Fibroblast of lung (primary cell): ENCODE measurements around the gene SUFU. TPM values are rescaled to one million over a fixed set of nuclear protein-coding genes. Genes with fewer than 3 reads are reported as not detected.

Source experiments
- DNase-seq, 2 donors: peaks; one replicate each; pipeline versions ENCODE4 v3.0.0 to v3.0.0-alpha.2; 2010; ENCODE audit warnings: low read depth in 2 of 2
- H2AFZ ChIP-seq: 2 replicates; pipeline ENCODE4 v1.5.1; 2012; ENCODE audit warnings: low read length, control low read depth, inconsistent platforms
- H3K27ac ChIP-seq: 2 replicates; pipeline ENCODE4 v1.5.1; 2011; ENCODE audit warnings: low read length, control low read depth; ENCODE audit not compliant: insufficient read depth
- H3K27me3 ChIP-seq: 2 replicates; pipeline ENCODE4 v1.5.1; 2011; ENCODE audit warnings: mild to moderate bottlenecking, low read length; ENCODE audit not compliant: control insufficient read depth, insufficient read depth
- H3K36me3 ChIP-seq: 2 replicates; pipeline ENCODE4 v1.5.1; 2011; ENCODE audit warnings: low read length; ENCODE audit not compliant: control insufficient read depth, insufficient read depth
- H3K4me1 ChIP-seq: 2 replicates; pipeline ENCODE4 v1.5.1; 2011; ENCODE audit warnings: low read length; ENCODE audit not compliant: control insufficient read depth, insufficient read depth; ENCODE audit errors: extremely low read depth
- H3K4me2 ChIP-seq: 2 replicates; pipeline ENCODE4 v1.5.1; 2011; ENCODE audit warnings: low read length, control low read depth; ENCODE audit not compliant: insufficient read depth; ENCODE audit errors: extremely low read depth
- H3K4me3 ChIP-seq, 4 experiments: fragments of 200-600 bp in 1 of 4; sonication (generic) in 1 of 4; replicated peaks in 1 of 4; 2 replicates each; pipeline ENCODE4 v1.5.1; 2011 to 2016; ENCODE audit warnings: low read length in 4 of 4, low read depth in 3 of 4, mild to moderate bottlenecking in 3 of 4, control low read depth in 2 of 4, inconsistent platforms in 1 of 4, mixed read lengths in 1 of 4; ENCODE audit not compliant: insufficient read depth in 1 of 4; ENCODE audit errors: control extremely low read depth in 1 of 4
- H3K79me2 ChIP-seq: 2 replicates; pipeline ENCODE4 v1.5.1; 2012; ENCODE audit warnings: mild to moderate bottlenecking, low read length, inconsistent platforms; ENCODE audit not compliant: control insufficient read depth, insufficient read depth
- H3K9ac ChIP-seq: 2 replicates; pipeline ENCODE4 v1.5.1; 2011; ENCODE audit warnings: mild to moderate bottlenecking, low read length, control low read depth; ENCODE audit not compliant: insufficient read depth
- H3K9me3 ChIP-seq: 2 replicates; pipeline ENCODE4 v1.5.1; 2012; ENCODE audit warnings: low read depth, low read length; ENCODE audit not compliant: control insufficient read depth, insufficient read depth
- H4K20me1 ChIP-seq: 2 replicates; pipeline ENCODE4 v1.5.1; 2011; ENCODE audit warnings: low read length; ENCODE audit not compliant: control insufficient read depth, insufficient read depth; ENCODE audit errors: extremely low read depth
- CTCF ChIP-seq, 2 donors: IDR thresholded peaks in 1 of 2; conservative IDR thresholded peaks in 1 of 2; 1 replicate in 1 of 2; 2 replicates in 1 of 2; pipeline ENCODE4 v1.5.1; 2011 to 2012; ENCODE audit warnings: low read length in 2 of 2, control low read depth in 1 of 2, inconsistent platforms in 1 of 2, low read depth in 1 of 2, mild to moderate bottlenecking in 1 of 2
- EZH2 ChIP-seq: IDR thresholded peaks from 2 replicates; pipeline ENCODE4 v1.5.1; 2012; ENCODE audit warnings: low read length, control low read depth, mild to moderate bottlenecking; ENCODE audit errors: missing control alignments
- polyA plus RNA-seq, 2 donors: library from polyadenylated mRNA; depleted of rRNA in 1 of 2; stranded (reverse) in 1 of 2; unstranded in 1 of 2; fragments of >200 nt; gene quantifications; 2 replicates each; pipeline ENCODE4 v1.2.1, GENCODE V29; 2011 to 2012; ENCODE audit warnings: missing spikeins in 1 of 2
- total RNA-seq: library from RNA; depleted of rRNA; stranded (reverse); fragments of >200 nt; gene quantifications from 2 replicates; pipeline ENCODE4 v1.2.1, GENCODE V29; 2014

Gene SUFU
- total and polyA plus RNA-seq, 2 donors (not counting 1 experiment from before 2014, with no cell fraction given), result 4.3 to 5.6 TPM

DNA sequence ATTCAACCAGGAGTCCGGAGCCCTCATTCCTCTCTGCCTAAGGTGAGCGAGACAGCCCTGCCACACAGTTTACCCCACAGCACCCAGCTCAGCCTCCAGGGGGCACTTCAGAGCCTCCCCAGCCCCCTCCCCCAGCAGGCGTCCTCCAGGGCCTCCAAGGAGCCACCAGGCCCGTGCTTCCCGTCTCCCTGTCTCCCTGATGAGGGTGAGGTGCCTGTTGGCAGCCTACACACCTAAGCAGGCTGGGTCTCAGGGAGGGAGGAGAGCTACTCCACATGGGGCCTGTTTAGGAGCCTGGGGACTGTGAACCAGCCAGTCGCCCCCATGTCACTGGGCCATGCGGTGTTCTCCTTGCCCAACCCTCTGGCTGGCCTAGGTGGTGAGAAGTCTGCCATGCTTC, 111.6 kb downstream of the SUFU start:
- DNase-seq, result no peak

GRCh38 chr10:102616066-102616770, 112.4 kb downstream of the SUFU start:
- H3K4me2 ChIP-seq, result no peak overlapping the region
- peak in 1 of 2 donors; percentile 71 for DNase-seq
- no peak for TF ChIP-seq EZH2
- TF ChIP-seq CTCF (conservative IDR thresholded peaks at IDR 0.05 in 1 of 2, IDR thresholded peaks at IDR 0.05 in 1 of 2; ENCODE audit: low read depth in 1 of 2, low read length in 2 of 2), result no peak
- H2AFZ ChIP-seq, result no peak overlapping the region
- H3K9ac ChIP-seq, result no peak overlapping the region
- H3K4me3 ChIP-seq, result no peak overlapping the region
- no peaks in the 10 kb centered on the region for H4K20me1 ChIP-seq
- H3K27me3 ChIP-seq, result no peaks in the 10 kb centered on the region
- H3K4me1 ChIP-seq, result peaks cover 20% of the 10 kb centered on the region
- peaks cover 8% of the 10 kb centered on the region for H3K36me3 ChIP-seq
- no peaks in the 10 kb centered on the region for H3K79me2 ChIP-seq
- H3K27ac ChIP-seq, result no peak overlapping the region
- H3K9me3 ChIP-seq, result no peaks in the 10 kb centered on the region

More for the DNA sequence above, 111.6 kb downstream of the SUFU start:
- H3K27me3 ChIP-seq, result no peaks in the 10 kb centered on the region
- H3K9ac ChIP-seq, result no peak overlapping the region
- no peaks in the 10 kb centered on the region for H3K79me2 ChIP-seq
- no peak overlapping the region for H3K4me3 ChIP-seq
- no peak overlapping the region for H2AFZ ChIP-seq
- peaks cover 21% of the 10 kb centered on the region for H3K4me1 ChIP-seq
- H3K36me3 ChIP-seq, result peaks cover 8% of the 10 kb centered on the region
- peak; percentile 20 to 44 for TF ChIP-seq CTCF (conservative IDR thresholded peaks at IDR 0.05 in 1 of 2, IDR thresholded peaks at IDR 0.05 in 1 of 2; ENCODE audit: low read depth in 1 of 2, low read length in 2 of 2)
- no peak for TF ChIP-seq EZH2
- H3K9me3 ChIP-seq, result no peaks in the 10 kb centered on the region
- no peak overlapping the region for H3K4me2 ChIP-seq
- no peaks in the 10 kb centered on the region for H4K20me1 ChIP-seq
- H3K27ac ChIP-seq, result no peak overlapping the region

DNA sequence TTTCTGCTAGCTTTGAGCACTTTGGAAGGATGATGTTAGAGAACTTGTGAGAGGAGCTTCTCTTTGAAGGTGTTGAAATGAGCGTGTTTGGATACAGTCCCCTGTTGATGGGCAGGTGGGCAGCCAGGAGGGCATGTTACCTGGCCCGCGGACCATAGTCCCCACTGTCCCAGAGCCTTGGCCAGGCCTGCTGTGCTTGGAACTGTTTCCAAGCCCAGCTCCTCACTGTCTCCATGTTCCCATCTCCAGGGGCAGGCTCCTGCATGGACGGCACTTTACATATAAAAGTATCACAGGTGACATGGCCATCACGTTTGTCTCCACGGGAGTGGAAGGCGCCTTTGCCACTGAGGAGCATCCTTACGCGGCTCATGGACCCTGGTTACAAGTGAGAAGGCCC, 113.3 kb downstream of the SUFU start:
- H3K27me3 ChIP-seq, result no peaks in the 10 kb centered on the region
- peaks cover 23% of the 10 kb centered on the region for H3K4me1 ChIP-seq
- no peaks in the 10 kb centered on the region for H3K9me3 ChIP-seq
- no peaks in the 10 kb centered on the region for H4K20me1 ChIP-seq
- H3K9ac ChIP-seq, result no peak overlapping the region
- H3K36me3 ChIP-seq, result peaks cover 8% of the 10 kb centered on the region
- no peak overlapping the region for H2AFZ ChIP-seq
- H3K27ac ChIP-seq, result no peak overlapping the region
- H3K4me3 ChIP-seq, result no peak overlapping the region
- H3K79me2 ChIP-seq, result no peaks in the 10 kb centered on the region
- H3K4me2 ChIP-seq, result no peak overlapping the region
- TF ChIP-seq EZH2 (no peak), CTCF (conservative IDR thresholded peaks at IDR 0.05 in 1 of 2, IDR thresholded peaks at IDR 0.05 in 1 of 2; ENCODE audit: low read depth in 1 of 2, low read length in 2 of 2) (no peak)
- no peak for DNase-seq
